HCT116 (cell line): ENCODE data around the gene COPS3. TPM values are rescaled to one million over a fixed set of nuclear protein-coding genes. Genes with fewer than 3 reads are reported as not detected.

ENCODE experiments used
- ATAC-seq: fragments of 200-7000 bp; cut with Tn5 transposase; 2 replicates; pipeline ENCODE4 v1.9.1; 2020; ENCODE audit warnings: mild to moderate bottlenecking, moderate library complexity
- BruUV-seq: library from RNA; stranded (reverse); fragments of 400-500 nt; replicated peaks from 2 replicates; lab custom pipeline; 2021; lab: Mats Ljungman, UMichigan
- CTCF ChIA-PET: fragments of 300-600 bp; sonication (Branson Sonifier 250); formaldehyde crosslinking; loops from one replicate; lab custom pipeline; 2021; ENCODE audit warnings: antibody characterized with exemption; lab: Charles Lee
- POLR2A ChIA-PET: fragments of 300-600, 350-600 bp; sonication (Branson Sonifier 250); formaldehyde crosslinking; loops from one replicate; lab custom pipeline; 2021; ENCODE audit warnings: antibody characterized with exemption; lab: Charles Lee
- RAD21 ChIA-PET, 2 experiments: fragments of 300-600 bp; sonication (Branson Sonifier 250); formaldehyde crosslinking; loops; one replicate each; lab custom pipeline; 2023; ENCODE audit warnings: low total read pairs in 2 of 2; ENCODE audit not compliant: uncharacterized antibody in 2 of 2, unreplicated experiment in 2 of 2, low non-redundant PET in 1 of 2; lab: Charles Lee
- DNase-seq: peaks from one replicate; pipeline ENCODE4 v3.0.0-alpha.2; 2010; ENCODE audit warnings: low read depth, low spot score
- H2AFZ ChIP-seq: fragments of 200-600 bp; shearing (Covaris generic), sonication (generic); 2 replicates; pipeline ENCODE4 v1.6.1; 2017; ENCODE audit warnings: low read depth, mixed run types, mixed read lengths, antibody characterized with exemption, low read length; ENCODE audit not compliant: poor library complexity, severe bottlenecking
- H3K27ac ChIP-seq: 2 replicates; pipeline ENCODE4 v1.5.1; 2012; ENCODE audit warnings: low read depth, low read length
- H3K27me3 ChIP-seq: fragments of 200-600 bp; sonication (generic); 2 replicates; pipeline ENCODE4 v1.6.1; 2016; ENCODE audit warnings: mixed run types, low read length, mixed read lengths; ENCODE audit not compliant: insufficient read depth
- H3K36me3 ChIP-seq, 2 experiments: fragments of 200-500 bp in 1 of 2; fragments of 200-600 bp in 1 of 2; sonication (Bioruptor generic) in 1 of 2; sonication (generic) in 1 of 2; 2 replicates each; pipeline versions ENCODE4 v1.5.1 to v1.6.1; 2014 to 2016; ENCODE audit warnings: low read length in 2 of 2, inconsistent platforms in 1 of 2, mixed read lengths in 1 of 2, mixed run types in 1 of 2; ENCODE audit not compliant: insufficient read depth in 2 of 2, control insufficient read depth in 1 of 2
- H3K4me1 ChIP-seq, 2 experiments: fragments of 200-600 bp in 1 of 2; sonication (generic) in 1 of 2; 2 replicates each; pipeline versions ENCODE4 v1.5.1 to v1.6.1; 2012 to 2017; ENCODE audit warnings: low read length in 2 of 2, inconsistent platforms in 1 of 2, mild to moderate bottlenecking in 1 of 2, mixed read lengths in 1 of 2, mixed run types in 1 of 2, moderate library complexity in 1 of 2; ENCODE audit not compliant: insufficient read depth in 2 of 2, control insufficient read depth in 1 of 2
- H3K4me2 ChIP-seq: fragments of 200-600 bp; sonication (generic); 2 replicates; pipeline ENCODE4 v1.6.1; 2017; ENCODE audit warnings: mixed run types, low read length, mixed read lengths
- H3K4me3 ChIP-seq, 2 experiments: fragments of 200-600 bp in 1 of 2; sonication (generic) in 1 of 2; replicated peaks in 1 of 2; 2 replicates each; pipeline ENCODE4 v1.5.1; 2011 to 2016; ENCODE audit warnings: low read length in 2 of 2, control low read depth in 1 of 2, low read depth in 1 of 2, mild to moderate bottlenecking in 1 of 2, mixed read lengths in 1 of 2, mixed run types in 1 of 2
- H3K79me2 ChIP-seq: fragments of 200-600 bp; sonication (generic); 2 replicates; pipeline ENCODE4 v1.6.1; 2017; ENCODE audit warnings: mild to moderate bottlenecking, mixed run types, low read length, moderate library complexity, mixed read lengths; ENCODE audit not compliant: insufficient read depth
- H3K9ac ChIP-seq: fragments of 200-600 bp; sonication (generic); 2 replicates; pipeline ENCODE4 v1.6.1; 2016; ENCODE audit warnings: low read length, mixed read lengths
- H3K9me2 ChIP-seq: fragments of 200-600 bp; sonication (generic), shearing (Covaris generic); 2 replicates; pipeline ENCODE4 v1.6.1; 2017; ENCODE audit warnings: mixed run types, mild to moderate bottlenecking, moderate library complexity; ENCODE audit not compliant: insufficient read depth
- H3K9me3 ChIP-seq, 2 experiments: fragments of 200-500 bp in 1 of 2; fragments of 200-600 bp in 1 of 2; sonication (Bioruptor generic) in 1 of 2; sonication (generic) in 1 of 2; 2 replicates each; pipeline ENCODE4 v1.6.1; 2014 to 2017; ENCODE audit warnings: low read length in 2 of 2, mixed read lengths in 2 of 2, inconsistent platforms in 1 of 2, low read depth in 1 of 2, mild to moderate bottlenecking in 1 of 2, mixed run types in 1 of 2, moderate library complexity in 1 of 2; ENCODE audit not compliant: control insufficient read depth in 1 of 2, insufficient read depth in 1 of 2
- H4K20me1 ChIP-seq: fragments of 200-600 bp; sonication (generic), shearing (Covaris generic); 2 replicates; pipeline ENCODE4 v1.6.1; 2017; ENCODE audit warnings: mixed run types, mild to moderate bottlenecking, moderate library complexity; ENCODE audit not compliant: insufficient read depth
- EGR1 ChIP-seq: IDR thresholded peaks from 2 replicates; pipeline ENCODE4 v1.6.1; 2012; ENCODE audit warnings: low read depth
- EZH2 ChIP-seq: fragments of 200-600 bp; sonication (generic); IDR thresholded peaks from 2 replicates; pipeline ENCODE4 v1.6.1; 2017; ENCODE audit warnings: antibody characterized with exemption, mixed run types
- RAD21 ChIP-seq: IDR thresholded peaks from 2 replicates; pipeline ENCODE4 v1.6.1; 2012; ENCODE audit warnings: low read depth, mild to moderate bottlenecking
- YY1 ChIP-seq: IDR thresholded peaks from 2 replicates; pipeline ENCODE4 v1.6.1; 2011; ENCODE audit warnings: low read length, low read depth, moderate library complexity, mild to moderate bottlenecking; ENCODE audit not compliant: insufficient replicate concordance; ENCODE audit errors: extremely low read depth
- intact Hi-C: fragments of 100-400 bp; cut with micrococcal nuclease; formaldehyde crosslinking; loops from 2 replicates; pipeline ENCODE4 v1.10.0; 2022
- total RNA-seq: library from RNA; stranded (reverse); gene quantifications from one replicate; pipeline ENCODE4 v1.2.1, GENCODE V29; 2021; ENCODE audit not compliant: unreplicated experiment
- TF ChIP-seq, protein P1 (sequence below), 3 experiments: fragments of 200-600 bp in 1 of 3; sonication (generic) in 1 of 3; IDR thresholded peaks in 2 of 3; conservative IDR thresholded peaks in 1 of 3; 2 replicates each; pipeline ENCODE4 v1.5.1; 2012 to 2017; ENCODE audit warnings: low read depth in 2 of 3, low read length in 2 of 3, antibody characterized with exemption in 1 of 3, borderline replicate concordance in 1 of 3, control low read depth in 1 of 3, mild to moderate bottlenecking in 1 of 3, mixed read lengths in 1 of 3, mixed run types in 1 of 3, moderate library complexity in 1 of 3; ENCODE audit not compliant: insufficient read depth in 1 of 3
- TF ChIP-seq, protein P2 (sequence below): IDR thresholded peaks from 2 replicates; pipeline ENCODE4 v1.6.1; 2012

Gene COPS3
- total RNA-seq, 1 experiment from 2014 or later = 99.0 TPM

DNA sequence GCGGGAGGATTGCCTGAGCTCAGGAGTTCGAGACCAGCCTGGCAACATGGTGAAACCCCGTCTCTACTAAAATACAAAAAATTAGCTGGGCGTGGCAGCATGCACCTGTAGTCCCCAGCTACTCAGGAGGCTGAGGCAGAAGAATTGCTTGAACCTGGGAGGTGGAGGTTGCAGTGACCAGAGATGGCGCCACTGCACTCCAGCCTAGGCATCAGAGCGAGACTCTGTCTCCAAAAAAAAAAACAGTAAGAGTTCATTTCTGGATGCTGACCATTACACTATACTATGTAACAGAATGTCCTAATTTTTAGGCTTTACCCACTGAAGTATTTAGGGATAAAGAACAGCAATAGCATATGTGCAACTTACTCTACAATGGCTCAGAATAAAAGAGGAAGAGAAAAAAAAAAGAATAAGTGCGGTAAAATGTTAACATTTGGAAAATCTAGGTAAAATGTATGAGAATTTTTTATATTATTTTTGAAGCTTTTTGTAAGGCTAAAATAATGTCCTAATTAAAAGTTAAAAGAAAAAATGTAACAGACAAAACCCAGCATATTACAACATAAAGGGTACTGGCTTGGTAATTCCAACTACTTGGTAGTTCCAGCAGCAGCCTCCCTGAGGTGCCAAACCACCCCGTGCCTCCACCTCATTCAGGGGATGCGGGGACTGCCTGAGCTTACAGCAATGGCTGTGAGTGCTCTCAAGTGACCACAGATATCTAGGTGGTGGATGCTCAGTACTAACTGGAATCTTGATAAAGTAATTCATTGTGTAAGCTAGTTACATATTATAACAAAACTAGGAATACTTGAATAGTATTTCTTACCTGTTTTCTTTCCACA is 10.9 kb downstream of the COPS3 start:
- ATAC-seq = peak; percentile 82
- ChIA-PET RAD21 (interaction anchor here in 1 of 2 experiments (0.6 kb wide), 1 partner anchor 60 kb away, joined by 5 read pairs; no protein-coding TSS in a partner anchor), POLR2A (no interaction called here)

More for the DNA sequence above, 10.9 kb downstream of the COPS3 start:
- BruUV-seq = no TSS peak
- Histone ChIP-seq H3K4me1 (no peaks in the 10 kb centered on the region), H3K9me3 (no peaks in the 10 kb centered on the region), H3K9ac (no peak overlapping the region), H3K4me2 (no peak overlapping the region), H3K36me3 (peaks cover 38 to 39% of the 10 kb centered on the region in 2 experiments), H2AFZ (no peak overlapping the region), H3K4me3 (no peak overlapping the region), H3K27ac (no peak overlapping the region), H3K9me2 (no peaks in the 10 kb centered on the region), H3K79me2 (peaks cover 55% of the 10 kb centered on the region), H3K27me3 (no peaks in the 10 kb centered on the region), H4K20me1 (peaks cover 9% of the 10 kb centered on the region; the same call in 1 of the 2 replicates)
- DNase-seq = peak; percentile 8
- CTCF ChIA-PET = interaction anchor here (0.7 to 1.6 kb wide), 7 partner anchors 9 to 35 kb away, joined by 3 to 8 read pairs (median 4); partner anchors contain the start of gene FLCN
- intact Hi-C loops = no loop called here
- no peak for TF ChIP-seq EZH2
- TF ChIP-seq, protein P1, sequence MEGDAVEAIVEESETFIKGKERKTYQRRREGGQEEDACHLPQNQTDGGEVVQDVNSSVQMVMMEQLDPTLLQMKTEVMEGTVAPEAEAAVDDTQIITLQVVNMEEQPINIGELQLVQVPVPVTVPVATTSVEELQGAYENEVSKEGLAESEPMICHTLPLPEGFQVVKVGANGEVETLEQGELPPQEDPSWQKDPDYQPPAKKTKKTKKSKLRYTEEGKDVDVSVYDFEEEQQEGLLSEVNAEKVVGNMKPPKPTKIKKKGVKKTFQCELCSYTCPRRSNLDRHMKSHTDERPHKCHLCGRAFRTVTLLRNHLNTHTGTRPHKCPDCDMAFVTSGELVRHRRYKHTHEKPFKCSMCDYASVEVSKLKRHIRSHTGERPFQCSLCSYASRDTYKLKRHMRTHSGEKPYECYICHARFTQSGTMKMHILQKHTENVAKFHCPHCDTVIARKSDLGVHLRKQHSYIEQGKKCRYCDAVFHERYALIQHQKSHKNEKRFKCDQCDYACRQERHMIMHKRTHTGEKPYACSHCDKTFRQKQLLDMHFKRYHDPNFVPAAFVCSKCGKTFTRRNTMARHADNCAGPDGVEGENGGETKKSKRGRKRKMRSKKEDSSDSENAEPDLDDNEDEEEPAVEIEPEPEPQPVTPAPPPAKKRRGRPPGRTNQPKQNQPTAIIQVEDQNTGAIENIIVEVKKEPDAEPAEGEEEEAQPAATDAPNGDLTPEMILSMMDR (IDR thresholded peaks at IDR 0.05 in 2 of 3, conservative IDR thresholded peaks at IDR 0.05 in 1 of 3; ENCODE audit: borderline replicate concordance in 1 of 3, insufficient read depth in 1 of 3, low read depth in 2 of 3, low read length in 2 of 3) = peak in 2 of 3 experiments; percentile 57 to 64; a peak in 4 of 6 replicates
- peak; percentile 23; the same call in 1 of the 2 replicates for TF ChIP-seq RAD21
- TF ChIP-seq YY1 = no peak
- TF ChIP-seq, protein P2, sequence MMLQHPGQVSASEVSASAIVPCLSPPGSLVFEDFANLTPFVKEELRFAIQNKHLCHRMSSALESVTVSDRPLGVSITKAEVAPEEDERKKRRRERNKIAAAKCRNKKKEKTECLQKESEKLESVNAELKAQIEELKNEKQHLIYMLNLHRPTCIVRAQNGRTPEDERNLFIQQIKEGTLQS = no peak
- no peak for TF ChIP-seq EGR1
